IMR-90 (cell line): ENCODE data around the gene RPL36.

ENCODE experiments used
- BHLHE40 ChIP-seq: fragments of 150-350 bp; IDR thresholded peaks from 2 replicates; pipeline ENCODE4 v1.6.1; 2016; ENCODE audit warnings: mild to moderate bottlenecking, low read depth, low read length
- CEBPB ChIP-seq: IDR thresholded peaks from 2 replicates; pipeline ENCODE4 v1.6.1; 2012; ENCODE audit warnings: low read depth, low read length, improper control_type of control experiment
- FOS ChIP-seq: fragments of 150-350 bp; IDR thresholded peaks from 2 replicates; pipeline ENCODE4 v1.6.1; 2016; ENCODE audit warnings: low read depth, low read length
- MAFK ChIP-seq: IDR thresholded peaks from 2 replicates; pipeline ENCODE4 v1.6.1; 2012; ENCODE audit warnings: low read depth, low read length, improper control_type of control experiment
- NFE2L2 ChIP-seq: fragments of 150-350 bp; IDR thresholded peaks from 2 replicates; pipeline ENCODE4 v1.6.1; 2016; ENCODE audit warnings: low read depth, mild to moderate bottlenecking, low read length
- POLR2A ChIP-seq: IDR thresholded peaks from 2 replicates; pipeline ENCODE4 v1.6.1; 2012; ENCODE audit warnings: mild to moderate bottlenecking, low read depth, low read length
- RAD21 ChIP-seq: IDR thresholded peaks from 2 replicates; pipeline ENCODE4 v1.6.1; 2012; ENCODE audit warnings: low read length, improper control_type of control experiment
- RCOR1 ChIP-seq: IDR thresholded peaks from 2 replicates; pipeline ENCODE4 v1.6.1; 2012; ENCODE audit warnings: mild to moderate bottlenecking, low read length, improper control_type of control experiment; ENCODE audit not compliant: insufficient replicate concordance
- RFX5 ChIP-seq: IDR thresholded peaks from 2 replicates; pipeline ENCODE4 v1.8.0; 2012; ENCODE audit warnings: low read depth, mild to moderate bottlenecking, low read length, moderate library complexity
- SMC3 ChIP-seq: fragments of 150-350 bp; IDR thresholded peaks from 2 replicates; pipeline ENCODE4 v1.6.1; 2016; ENCODE audit warnings: low read depth, mild to moderate bottlenecking, antibody characterized with exemption, low read length, moderate library complexity
- TF ChIP-seq, protein P1 (sequence below): conservative IDR thresholded peaks from 2 replicates; pipeline ENCODE4 v1.5.1; 2012; ENCODE audit warnings: mild to moderate bottlenecking, low read depth, low read length, improper control_type of control experiment
- TF ChIP-seq, protein P2 (sequence below): fragments of 150-350 bp; IDR thresholded peaks from 2 replicates; pipeline ENCODE4 v1.6.1; 2017; ENCODE audit warnings: mild to moderate bottlenecking, antibody characterized with exemption, low read length, low read depth
- TF ChIP-seq, protein P3 (sequence below): fragments of 150-350 bp; IDR thresholded peaks from 2 replicates; pipeline ENCODE4 v1.6.1; 2016; ENCODE audit warnings: low read depth, mild to moderate bottlenecking, low read length, moderate library complexity, borderline replicate concordance

DNA sequence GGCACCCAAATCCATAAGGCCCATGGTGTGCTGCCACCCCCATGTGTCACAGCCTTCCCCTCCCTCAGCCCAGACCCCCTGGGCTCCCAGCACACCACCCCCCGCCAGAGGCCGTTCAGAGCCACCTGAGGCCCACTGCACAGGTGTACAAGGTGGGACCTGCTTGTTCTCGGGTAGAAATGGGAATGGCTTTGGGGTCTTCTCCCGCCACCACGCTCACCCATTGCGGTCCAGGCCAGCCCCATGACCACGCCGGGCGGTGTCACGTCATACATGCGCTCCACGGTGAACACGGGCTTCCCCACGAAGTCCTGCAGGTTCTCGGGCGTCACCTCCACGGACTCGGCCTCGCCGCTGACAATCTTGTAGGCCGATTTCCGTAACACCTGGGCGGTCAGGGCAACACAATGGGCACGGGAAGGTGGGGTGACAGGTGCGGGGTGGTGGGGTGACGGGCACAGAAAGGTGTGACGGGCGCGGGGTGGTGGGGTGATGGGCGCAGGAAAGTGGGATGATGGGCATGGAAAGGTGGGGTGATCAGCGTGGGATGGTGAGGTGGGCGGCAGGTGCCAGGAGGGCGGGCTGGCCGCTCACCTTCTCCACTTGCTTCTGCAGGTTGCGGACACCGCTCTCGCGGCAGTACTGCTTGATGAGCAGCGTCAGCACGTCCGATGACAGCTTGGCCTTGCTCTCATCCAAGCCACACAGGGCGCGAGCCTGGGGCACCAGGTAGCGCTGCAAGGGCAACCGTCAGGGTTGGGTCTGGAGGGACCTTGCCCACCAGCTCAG is 4.3 kb downstream of the RPL36 start:
- TF ChIP-seq, protein P1, sequence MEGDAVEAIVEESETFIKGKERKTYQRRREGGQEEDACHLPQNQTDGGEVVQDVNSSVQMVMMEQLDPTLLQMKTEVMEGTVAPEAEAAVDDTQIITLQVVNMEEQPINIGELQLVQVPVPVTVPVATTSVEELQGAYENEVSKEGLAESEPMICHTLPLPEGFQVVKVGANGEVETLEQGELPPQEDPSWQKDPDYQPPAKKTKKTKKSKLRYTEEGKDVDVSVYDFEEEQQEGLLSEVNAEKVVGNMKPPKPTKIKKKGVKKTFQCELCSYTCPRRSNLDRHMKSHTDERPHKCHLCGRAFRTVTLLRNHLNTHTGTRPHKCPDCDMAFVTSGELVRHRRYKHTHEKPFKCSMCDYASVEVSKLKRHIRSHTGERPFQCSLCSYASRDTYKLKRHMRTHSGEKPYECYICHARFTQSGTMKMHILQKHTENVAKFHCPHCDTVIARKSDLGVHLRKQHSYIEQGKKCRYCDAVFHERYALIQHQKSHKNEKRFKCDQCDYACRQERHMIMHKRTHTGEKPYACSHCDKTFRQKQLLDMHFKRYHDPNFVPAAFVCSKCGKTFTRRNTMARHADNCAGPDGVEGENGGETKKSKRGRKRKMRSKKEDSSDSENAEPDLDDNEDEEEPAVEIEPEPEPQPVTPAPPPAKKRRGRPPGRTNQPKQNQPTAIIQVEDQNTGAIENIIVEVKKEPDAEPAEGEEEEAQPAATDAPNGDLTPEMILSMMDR, result no peak
- TF ChIP-seq, protein P2, sequence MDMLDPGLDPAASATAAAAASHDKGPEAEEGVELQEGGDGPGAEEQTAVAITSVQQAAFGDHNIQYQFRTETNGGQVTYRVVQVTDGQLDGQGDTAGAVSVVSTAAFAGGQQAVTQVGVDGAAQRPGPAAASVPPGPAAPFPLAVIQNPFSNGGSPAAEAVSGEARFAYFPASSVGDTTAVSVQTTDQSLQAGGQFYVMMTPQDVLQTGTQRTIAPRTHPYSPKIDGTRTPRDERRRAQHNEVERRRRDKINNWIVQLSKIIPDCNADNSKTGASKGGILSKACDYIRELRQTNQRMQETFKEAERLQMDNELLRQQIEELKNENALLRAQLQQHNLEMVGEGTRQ, result no peak
- TF ChIP-seq POLR2A (no peak), MAFK (no peak), SMC3 (no peak), RCOR1 (no peak), RAD21 (no peak), CEBPB (no peak), RFX5 (no peak), FOS (no peak), BHLHE40 (no peak), NFE2L2 (no peak)
- TF ChIP-seq, protein P3, sequence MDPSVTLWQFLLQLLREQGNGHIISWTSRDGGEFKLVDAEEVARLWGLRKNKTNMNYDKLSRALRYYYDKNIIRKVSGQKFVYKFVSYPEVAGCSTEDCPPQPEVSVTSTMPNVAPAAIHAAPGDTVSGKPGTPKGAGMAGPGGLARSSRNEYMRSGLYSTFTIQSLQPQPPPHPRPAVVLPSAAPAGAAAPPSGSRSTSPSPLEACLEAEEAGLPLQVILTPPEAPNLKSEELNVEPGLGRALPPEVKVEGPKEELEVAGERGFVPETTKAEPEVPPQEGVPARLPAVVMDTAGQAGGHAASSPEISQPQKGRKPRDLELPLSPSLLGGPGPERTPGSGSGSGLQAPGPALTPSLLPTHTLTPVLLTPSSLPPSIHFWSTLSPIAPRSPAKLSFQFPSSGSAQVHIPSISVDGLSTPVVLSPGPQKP, result no peak
